GM18498 (cell line): ENCODE measurements around the gene TUB.

Source experiments
- ATAC-seq: cut with Tn5 transposase; IDR thresholded peaks from one replicate; pipeline ENCODE4 v1.9.1; 2021; ENCODE audit warnings: mild to moderate bottlenecking, moderate library complexity; ENCODE audit not compliant: unreplicated experiment

The TUB gene

GRCh38 chr11:8043756-8044155, 37.3 kb upstream of the TUB start:
- no peak for ATAC-seq

- no peak for ATAC-seq
Measured at GRCh38 chr11:8045839-8046238, 35.2 kb upstream of the TUB start.

DNA sequence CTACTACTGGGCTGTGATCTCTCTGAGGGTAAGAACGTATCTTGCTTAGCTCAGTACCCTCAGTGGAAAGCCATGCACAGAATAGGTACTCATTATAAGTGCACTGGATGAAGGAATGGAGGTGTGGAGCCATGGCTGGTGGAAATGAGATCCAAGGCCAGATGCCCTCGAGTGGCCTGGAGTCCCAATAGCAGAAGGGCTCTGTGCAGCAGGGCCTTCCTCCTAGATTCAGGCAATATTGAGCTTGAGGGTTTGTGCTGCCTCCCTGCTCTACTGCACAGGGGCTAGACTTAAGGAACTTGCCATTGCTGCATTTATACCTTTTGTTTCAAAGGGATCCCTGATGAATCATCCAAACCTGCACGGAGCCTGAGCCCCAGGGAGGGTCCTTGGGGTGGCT, 33.6 kb upstream of the TUB start:
- ATAC-seq, result no peak

DNA sequence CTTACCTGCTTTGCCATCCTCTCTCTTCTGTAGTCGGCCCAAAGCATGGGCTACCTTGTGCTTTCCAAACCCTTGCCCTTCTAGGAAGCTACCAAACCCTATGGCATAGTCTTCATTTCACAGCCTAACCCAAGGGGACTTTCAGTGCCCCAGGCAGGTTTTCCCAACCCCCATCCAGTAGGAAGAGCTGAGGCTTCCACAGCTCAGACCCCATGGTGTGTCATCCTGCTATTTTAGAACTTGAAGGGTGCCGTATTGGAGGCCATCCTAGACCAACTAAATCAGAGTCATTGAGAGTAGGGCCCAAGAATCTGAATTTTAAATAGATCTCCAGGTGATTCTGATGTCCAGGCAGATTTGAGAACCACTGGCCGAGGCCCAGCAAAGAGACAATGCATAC, 31.9 kb upstream of the TUB start:
- ATAC-seq, result no peak

GRCh38 chr11:8055091-8055835, 25.7 kb upstream of the TUB start:
- ATAC-seq, result no peak

DNA sequence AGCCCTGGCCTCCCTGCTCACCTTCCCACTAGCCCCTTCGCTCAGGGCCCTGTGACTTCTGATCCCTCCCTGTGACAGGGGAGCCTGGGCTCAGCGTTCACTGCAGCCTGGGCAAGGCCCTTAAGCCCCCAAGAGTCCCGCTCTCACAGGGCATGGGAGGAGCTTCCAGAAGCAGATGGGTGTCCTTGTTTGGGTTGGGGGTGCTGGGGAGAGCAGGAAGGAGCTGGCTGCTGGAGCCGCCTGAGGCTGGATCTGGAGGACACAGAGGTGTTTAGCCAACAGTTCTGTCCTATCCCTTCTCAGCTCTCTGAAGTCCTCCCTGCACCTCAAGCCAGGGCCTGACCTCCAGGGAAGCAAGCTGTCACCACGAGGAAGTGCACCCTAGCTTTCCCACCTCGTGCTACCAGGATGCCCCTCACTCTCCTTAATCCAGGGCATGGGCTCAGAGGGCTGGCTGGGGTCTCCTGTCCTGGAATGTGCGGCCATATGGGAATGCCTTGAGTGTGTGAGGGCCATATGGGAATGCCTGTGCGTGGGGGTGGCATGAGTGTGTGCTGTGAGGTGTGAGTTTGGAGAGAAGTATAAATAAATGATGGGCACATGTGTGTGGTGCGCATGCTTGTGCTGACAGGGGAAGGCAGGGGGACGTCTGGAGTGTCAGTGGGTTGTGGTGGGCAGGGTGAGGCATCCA, 25.0 kb upstream of the TUB start:
- no peak for ATAC-seq

- no peak for ATAC-seq
Measured at GRCh38 chr11:8056810-8057463, 24.1 kb upstream of the TUB start.

GRCh38 chr11:8058216-8058615, 22.8 kb upstream of the TUB start:
- no peak for ATAC-seq

- ATAC-seq, result no peak
Measured at GRCh38 chr11:8059030-8059429, 22.0 kb upstream of the TUB start.

- ATAC-seq, result no peak
Measured at GRCh38 chr11:8059571-8060011, 21.4 kb upstream of the TUB start.

GRCh38 chr11:8060146-8060719, 20.8 kb upstream of the TUB start:
- ATAC-seq, result no peak

DNA sequence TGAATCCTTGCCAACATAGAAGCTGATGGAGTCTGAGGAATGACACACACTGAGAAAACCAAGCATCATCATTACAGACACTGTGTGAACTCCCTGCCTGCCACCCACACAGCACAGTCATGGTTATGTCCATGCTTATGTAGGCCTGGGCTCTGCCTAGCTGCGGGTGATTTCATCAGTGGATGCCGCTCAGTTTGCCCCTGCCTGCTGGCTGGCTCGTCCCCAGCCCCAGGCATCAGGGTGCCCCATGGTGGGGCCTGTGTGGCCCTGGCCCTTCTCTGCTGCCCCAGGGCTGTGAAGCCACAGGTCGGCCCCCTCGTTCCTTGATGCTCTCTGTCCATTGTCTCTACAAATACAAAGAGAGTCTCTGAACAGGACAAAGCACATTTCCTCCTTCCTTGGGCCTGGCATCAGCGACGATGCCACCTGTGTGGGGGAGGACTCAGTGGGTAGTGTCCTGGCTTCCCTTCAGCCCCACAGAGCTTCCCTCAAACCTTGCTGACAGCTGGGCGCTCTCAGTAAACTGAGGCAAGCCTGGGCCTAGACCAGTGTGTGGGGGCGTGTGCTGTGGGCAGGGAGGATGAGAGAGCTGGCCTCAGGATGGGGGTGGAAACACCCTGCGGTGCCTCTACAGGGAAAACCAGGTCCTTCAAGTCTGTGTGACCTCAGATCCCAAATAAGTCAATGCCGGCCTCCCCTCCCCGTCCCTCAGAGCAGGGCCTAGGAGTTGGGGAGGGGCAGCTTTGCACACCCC, 20.0 kb upstream of the TUB start:
- no peak for ATAC-seq

DNA sequence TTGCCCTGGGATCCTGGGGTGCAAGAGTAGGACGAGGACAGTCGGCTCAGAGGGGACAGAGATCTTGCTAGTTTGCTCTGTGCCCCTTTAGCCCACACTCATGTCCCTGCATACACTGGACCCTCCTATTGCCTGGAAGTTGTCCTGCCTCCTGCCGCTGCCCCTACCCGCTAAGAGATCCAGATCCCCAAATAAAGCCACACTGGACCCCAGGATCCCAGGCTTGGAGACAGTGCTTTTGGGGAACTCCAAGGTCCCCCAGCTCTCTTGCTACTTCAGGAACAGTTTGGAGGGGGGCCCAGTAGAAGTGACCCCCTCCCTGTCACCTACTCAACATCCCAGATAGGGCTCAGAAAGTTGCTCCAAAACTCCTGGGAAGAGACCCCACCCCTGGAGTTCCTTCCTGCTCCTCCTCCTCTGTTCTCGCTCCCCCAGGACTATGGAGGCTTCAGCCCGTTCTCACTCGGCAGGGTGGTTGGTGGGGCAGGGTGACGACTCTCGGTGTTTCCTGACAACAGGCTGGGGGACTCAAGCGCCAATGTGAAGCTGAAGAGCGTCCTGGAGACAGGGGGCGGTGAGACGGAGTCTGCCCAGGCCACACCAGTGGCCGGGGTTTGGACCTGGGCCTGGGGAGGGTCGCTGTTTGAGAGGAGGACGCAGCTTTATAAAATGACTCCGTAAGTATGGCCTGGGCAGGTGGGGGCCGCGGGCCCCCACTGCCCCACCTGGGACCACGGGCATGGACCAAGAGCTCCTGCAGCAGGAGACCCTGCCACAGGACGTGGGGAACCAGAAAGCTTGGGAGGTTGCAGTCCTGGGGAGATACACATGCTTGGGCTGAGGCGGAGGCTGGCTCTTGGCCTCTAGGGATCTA, 19.2 kb upstream of the TUB start:
- no peak for ATAC-seq

DNA sequence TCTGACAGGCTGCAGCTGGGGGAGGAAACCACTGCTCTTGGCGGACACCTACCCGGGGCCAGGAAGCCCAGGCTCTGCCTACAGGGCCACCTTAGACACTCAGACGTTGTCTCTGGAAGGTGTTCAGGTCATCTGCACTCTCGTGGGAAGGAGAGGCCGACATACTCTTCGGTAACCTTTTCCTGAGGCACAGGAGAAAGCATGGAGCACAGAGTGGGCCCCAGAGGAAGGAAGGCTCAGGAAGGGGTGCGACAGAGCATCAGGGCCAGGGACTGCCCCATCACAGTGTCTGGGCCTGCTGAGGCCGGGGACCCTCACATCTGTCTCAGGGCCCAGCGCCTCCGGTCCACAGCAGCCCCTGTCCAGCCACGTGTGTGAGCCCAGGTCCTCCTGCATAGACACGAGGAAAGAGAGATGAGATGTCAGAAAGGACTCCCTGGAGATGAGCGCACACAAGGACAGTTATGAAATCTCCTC, 18.2 kb upstream of the TUB start:
- no peak for ATAC-seq

GRCh38 chr11:8063324-8063723, 17.7 kb upstream of the TUB start:
- no peak for ATAC-seq

DNA sequence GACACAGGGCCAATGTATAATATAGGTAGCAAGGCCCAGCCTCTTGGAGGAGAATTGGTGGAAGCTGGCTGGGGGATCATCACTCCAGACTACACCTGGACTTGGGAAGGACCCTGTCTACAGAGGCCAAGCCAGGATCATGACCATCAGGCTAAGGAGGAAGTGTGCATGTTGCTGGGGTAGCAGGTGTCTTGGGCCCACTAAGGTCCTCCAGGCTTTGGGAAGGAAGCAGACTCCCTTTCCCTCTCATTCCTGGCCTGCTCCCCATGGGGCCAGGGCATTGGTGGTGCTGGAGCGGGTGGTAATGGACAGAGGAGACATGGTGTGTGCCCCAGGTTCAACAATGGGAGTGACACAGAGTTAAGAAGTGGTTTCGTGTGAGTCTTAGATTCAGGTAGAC, 16.0 kb upstream of the TUB start:
- no peak for ATAC-seq

DNA sequence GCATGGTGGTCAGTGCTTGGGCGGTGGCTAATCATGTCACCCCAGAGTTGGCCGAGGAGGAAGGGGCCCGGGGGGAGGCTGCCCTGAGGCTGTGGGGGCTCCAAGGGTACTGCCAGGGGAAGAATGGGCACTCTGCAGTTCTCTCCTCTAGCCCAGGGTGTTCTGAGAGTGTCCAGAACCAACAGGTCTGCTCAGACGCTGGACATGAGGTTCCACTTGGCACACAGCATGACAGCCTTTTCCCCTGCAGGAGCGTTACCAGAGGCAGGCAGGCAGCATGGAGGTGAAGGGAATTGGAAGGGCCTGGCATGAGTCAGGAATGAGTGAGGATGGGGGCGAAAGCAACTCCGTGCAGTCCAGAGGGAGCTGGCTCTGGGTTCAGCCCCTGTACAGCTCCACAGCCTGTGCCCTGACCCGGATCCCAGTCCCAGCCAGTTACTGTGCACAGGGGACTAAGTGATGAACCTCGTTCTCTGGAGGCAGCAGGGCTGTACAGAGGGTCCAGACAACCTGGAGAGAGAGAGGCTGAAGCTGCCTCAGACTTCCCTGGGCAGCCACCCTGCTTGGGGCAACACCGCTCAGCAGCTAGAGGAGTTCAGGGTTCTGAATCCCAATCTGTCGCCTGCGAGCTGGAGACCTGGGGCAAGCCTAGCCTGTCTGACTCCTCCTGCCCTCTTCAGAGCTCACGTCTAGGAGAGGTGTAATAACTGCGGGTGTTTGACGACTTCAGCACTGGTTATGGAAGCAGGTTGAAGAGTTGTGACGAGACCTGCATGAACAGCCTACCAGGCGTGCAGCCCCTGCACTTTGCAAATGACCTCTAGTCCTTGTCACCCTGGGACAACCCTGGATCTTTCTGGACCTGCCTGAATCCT, 14.7 kb upstream of the TUB start:
- no peak for ATAC-seq

DNA sequence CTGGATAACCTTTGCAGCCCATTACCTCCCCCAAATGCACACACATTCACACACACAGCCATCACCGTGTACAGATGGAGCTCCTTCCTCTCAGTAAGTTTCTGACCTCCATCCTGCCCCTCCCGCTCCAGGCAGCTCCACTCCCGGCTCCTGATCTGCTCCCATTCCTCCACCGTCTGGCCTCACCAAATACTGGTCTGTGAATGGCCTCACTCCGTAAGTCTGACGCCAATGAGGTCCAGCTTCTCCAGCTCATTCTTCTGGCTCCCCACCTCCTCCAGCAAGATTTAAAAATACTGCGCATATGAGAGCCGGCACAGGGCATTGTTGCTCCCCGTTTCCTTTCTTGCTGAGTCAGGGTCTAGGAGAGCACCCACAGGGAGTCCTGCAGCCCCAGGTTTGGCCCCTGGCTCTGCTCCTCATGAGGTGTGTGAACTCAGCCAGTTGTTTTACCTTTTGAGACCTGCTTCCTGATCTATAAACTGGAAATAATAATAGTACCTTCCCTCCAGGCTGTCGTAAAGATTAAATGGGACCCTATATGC, 14.0 kb upstream of the TUB start:
- no peak for ATAC-seq

GRCh38 chr11:8067567-8067928, 13.5 kb upstream of the TUB start:
- ATAC-seq, result no peak
